HCT116 (cell line): ENCODE data around the gene HGS. TPM values are rescaled to one million over a fixed set of nuclear protein-coding genes. Genes with fewer than 3 reads are reported as not detected.

Experiments
- ATAC-seq: fragments of 200-7000 bp; cut with Tn5 transposase; 2 replicates; pipeline ENCODE4 v1.9.1; 2020; ENCODE audit warnings: mild to moderate bottlenecking, moderate library complexity
- BruUV-seq: library from RNA; stranded (reverse); fragments of 400-500 nt; replicated peaks from 2 replicates; lab custom pipeline; 2021; lab: Mats Ljungman, UMichigan
- CTCF ChIA-PET: fragments of 300-600 bp; sonication (Branson Sonifier 250); formaldehyde crosslinking; loops from one replicate; lab custom pipeline; 2021; ENCODE audit warnings: antibody characterized with exemption; lab: Charles Lee
- POLR2A ChIA-PET: fragments of 300-600, 350-600 bp; sonication (Branson Sonifier 250); formaldehyde crosslinking; loops from one replicate; lab custom pipeline; 2021; ENCODE audit warnings: antibody characterized with exemption; lab: Charles Lee
- RAD21 ChIA-PET, 2 experiments: fragments of 300-600 bp; sonication (Branson Sonifier 250); formaldehyde crosslinking; loops; one replicate each; lab custom pipeline; 2023; ENCODE audit warnings: low total read pairs in 2 of 2; ENCODE audit not compliant: uncharacterized antibody in 2 of 2, unreplicated experiment in 2 of 2, low non-redundant PET in 1 of 2; lab: Charles Lee
- DNase-seq: peaks from one replicate; pipeline ENCODE4 v3.0.0-alpha.2; 2010; ENCODE audit warnings: low read depth, low spot score
- H2AFZ ChIP-seq: fragments of 200-600 bp; shearing (Covaris generic), sonication (generic); 2 replicates; pipeline ENCODE4 v1.6.1; 2017; ENCODE audit warnings: low read depth, mixed run types, mixed read lengths, antibody characterized with exemption, low read length; ENCODE audit not compliant: poor library complexity, severe bottlenecking
- H3K27ac ChIP-seq: 2 replicates; pipeline ENCODE4 v1.5.1; 2012; ENCODE audit warnings: low read depth, low read length
- H3K27me3 ChIP-seq: fragments of 200-600 bp; sonication (generic); 2 replicates; pipeline ENCODE4 v1.6.1; 2016; ENCODE audit warnings: mixed run types, low read length, mixed read lengths; ENCODE audit not compliant: insufficient read depth
- H3K36me3 ChIP-seq, 2 experiments: fragments of 200-500 bp in 1 of 2; fragments of 200-600 bp in 1 of 2; sonication (Bioruptor generic) in 1 of 2; sonication (generic) in 1 of 2; 2 replicates each; pipeline versions ENCODE4 v1.5.1 to v1.6.1; 2014 to 2016; ENCODE audit warnings: low read length in 2 of 2, inconsistent platforms in 1 of 2, mixed read lengths in 1 of 2, mixed run types in 1 of 2; ENCODE audit not compliant: insufficient read depth in 2 of 2, control insufficient read depth in 1 of 2
- H3K4me1 ChIP-seq, 2 experiments: fragments of 200-600 bp in 1 of 2; sonication (generic) in 1 of 2; 2 replicates each; pipeline versions ENCODE4 v1.5.1 to v1.6.1; 2012 to 2017; ENCODE audit warnings: low read length in 2 of 2, inconsistent platforms in 1 of 2, mild to moderate bottlenecking in 1 of 2, mixed read lengths in 1 of 2, mixed run types in 1 of 2, moderate library complexity in 1 of 2; ENCODE audit not compliant: insufficient read depth in 2 of 2, control insufficient read depth in 1 of 2
- H3K4me2 ChIP-seq: fragments of 200-600 bp; sonication (generic); 2 replicates; pipeline ENCODE4 v1.6.1; 2017; ENCODE audit warnings: mixed run types, low read length, mixed read lengths
- H3K4me3 ChIP-seq, 2 experiments: fragments of 200-600 bp in 1 of 2; sonication (generic) in 1 of 2; replicated peaks in 1 of 2; 2 replicates each; pipeline ENCODE4 v1.5.1; 2011 to 2016; ENCODE audit warnings: low read length in 2 of 2, control low read depth in 1 of 2, low read depth in 1 of 2, mild to moderate bottlenecking in 1 of 2, mixed read lengths in 1 of 2, mixed run types in 1 of 2
- H3K79me2 ChIP-seq: fragments of 200-600 bp; sonication (generic); 2 replicates; pipeline ENCODE4 v1.6.1; 2017; ENCODE audit warnings: mild to moderate bottlenecking, mixed run types, low read length, moderate library complexity, mixed read lengths; ENCODE audit not compliant: insufficient read depth
- H3K9ac ChIP-seq: fragments of 200-600 bp; sonication (generic); 2 replicates; pipeline ENCODE4 v1.6.1; 2016; ENCODE audit warnings: low read length, mixed read lengths
- H3K9me2 ChIP-seq: fragments of 200-600 bp; sonication (generic), shearing (Covaris generic); 2 replicates; pipeline ENCODE4 v1.6.1; 2017; ENCODE audit warnings: mixed run types, mild to moderate bottlenecking, moderate library complexity; ENCODE audit not compliant: insufficient read depth
- H3K9me3 ChIP-seq, 2 experiments: fragments of 200-500 bp in 1 of 2; fragments of 200-600 bp in 1 of 2; sonication (Bioruptor generic) in 1 of 2; sonication (generic) in 1 of 2; 2 replicates each; pipeline ENCODE4 v1.6.1; 2014 to 2017; ENCODE audit warnings: low read length in 2 of 2, mixed read lengths in 2 of 2, inconsistent platforms in 1 of 2, low read depth in 1 of 2, mild to moderate bottlenecking in 1 of 2, mixed run types in 1 of 2, moderate library complexity in 1 of 2; ENCODE audit not compliant: control insufficient read depth in 1 of 2, insufficient read depth in 1 of 2
- H4K20me1 ChIP-seq: fragments of 200-600 bp; sonication (generic), shearing (Covaris generic); 2 replicates; pipeline ENCODE4 v1.6.1; 2017; ENCODE audit warnings: mixed run types, mild to moderate bottlenecking, moderate library complexity; ENCODE audit not compliant: insufficient read depth
- CBX3 ChIP-seq: IDR thresholded peaks from 2 replicates; pipeline ENCODE4 v1.6.1; 2012; ENCODE audit warnings: low read depth
- CEBPB ChIP-seq: IDR thresholded peaks from 2 replicates; pipeline ENCODE4 v1.6.1; 2012; ENCODE audit warnings: low read depth
- EGR1 ChIP-seq: IDR thresholded peaks from 2 replicates; pipeline ENCODE4 v1.6.1; 2012; ENCODE audit warnings: low read depth
- ELF1 ChIP-seq: IDR thresholded peaks from 2 replicates; pipeline ENCODE4 v1.6.1; 2012; ENCODE audit warnings: low read depth, borderline replicate concordance
- EZH2 ChIP-seq: fragments of 200-600 bp; sonication (generic); IDR thresholded peaks from 2 replicates; pipeline ENCODE4 v1.6.1; 2017; ENCODE audit warnings: antibody characterized with exemption, mixed run types
- EZH2phosphoT487 ChIP-seq: fragments of 200-600 bp; IDR thresholded peaks from 2 replicates; pipeline ENCODE4 v1.6.1; 2018; ENCODE audit warnings: antibody characterized with exemption, borderline replicate concordance
- JUND ChIP-seq: IDR thresholded peaks from 2 replicates; pipeline ENCODE4 v1.6.1; 2012
- POLR2A ChIP-seq: IDR thresholded peaks from 2 replicates; pipeline ENCODE4 v1.7.0; 2011; ENCODE audit warnings: borderline replicate concordance; ENCODE audit not compliant: insufficient read depth, insufficient read length; ENCODE audit errors: extremely low read depth
- POLR2AphosphoS5 ChIP-seq: IDR thresholded peaks from 2 replicates; pipeline ENCODE4 v1.6.1; 2011; ENCODE audit warnings: mild to moderate bottlenecking, low read depth, low read length, moderate library complexity
- RAD21 ChIP-seq: IDR thresholded peaks from 2 replicates; pipeline ENCODE4 v1.6.1; 2012; ENCODE audit warnings: low read depth, mild to moderate bottlenecking
- SP1 ChIP-seq: IDR thresholded peaks from 2 replicates; pipeline ENCODE4 v1.6.1; 2012; ENCODE audit warnings: low read depth
- SRF ChIP-seq: IDR thresholded peaks from 2 replicates; pipeline ENCODE4 v1.6.1; 2012; ENCODE audit warnings: low read depth
- TCF7L2 ChIP-seq: IDR thresholded peaks from 2 replicates; pipeline ENCODE4 v1.7.0; 2011; ENCODE audit warnings: borderline replicate concordance, inconsistent platforms; ENCODE audit not compliant: insufficient read depth, insufficient read length; ENCODE audit errors: extremely low read depth
- YY1 ChIP-seq: IDR thresholded peaks from 2 replicates; pipeline ENCODE4 v1.6.1; 2011; ENCODE audit warnings: low read length, low read depth, moderate library complexity, mild to moderate bottlenecking; ENCODE audit not compliant: insufficient replicate concordance; ENCODE audit errors: extremely low read depth
- ZFX ChIP-seq: fragments of 450-650 bp; IDR thresholded peaks from 2 replicates; pipeline ENCODE4 v1.6.1; 2017
- ZNF274 ChIP-seq: fragments of 200-500 bp; sonication (Bioruptor generic); IDR thresholded peaks from 2 replicates; pipeline ENCODE4 v1.6.1; 2014; ENCODE audit warnings: mild to moderate bottlenecking, low read depth, low read length, inconsistent platforms
- intact Hi-C: fragments of 100-400 bp; cut with micrococcal nuclease; formaldehyde crosslinking; loops from 2 replicates; pipeline ENCODE4 v1.10.0; 2022
- total RNA-seq: library from RNA; stranded (reverse); gene quantifications from one replicate; pipeline ENCODE4 v1.2.1, GENCODE V29; 2021; ENCODE audit not compliant: unreplicated experiment
- TF ChIP-seq, protein P1 (sequence below), 3 experiments: fragments of 200-600 bp in 1 of 3; sonication (generic) in 1 of 3; IDR thresholded peaks in 2 of 3; conservative IDR thresholded peaks in 1 of 3; 2 replicates each; pipeline ENCODE4 v1.5.1; 2012 to 2017; ENCODE audit warnings: low read depth in 2 of 3, low read length in 2 of 3, antibody characterized with exemption in 1 of 3, borderline replicate concordance in 1 of 3, control low read depth in 1 of 3, mild to moderate bottlenecking in 1 of 3, mixed read lengths in 1 of 3, mixed run types in 1 of 3, moderate library complexity in 1 of 3; ENCODE audit not compliant: insufficient read depth in 1 of 3
- TF ChIP-seq, protein P2 (sequence below): IDR thresholded peaks from 2 replicates; pipeline ENCODE4 v1.6.1; 2012
- TF ChIP-seq, protein P3 (sequence below): IDR thresholded peaks from 2 replicates; pipeline ENCODE4 v1.6.1; 2012
- TF ChIP-seq, protein P4 (sequence below): IDR thresholded peaks from 2 replicates; pipeline ENCODE4 v1.6.1; 2011; ENCODE audit warnings: mild to moderate bottlenecking, low read length, moderate library complexity; ENCODE audit not compliant: insufficient replicate concordance; ENCODE audit errors: extremely low read depth

The HGS gene
- total RNA-seq, 1 experiment from 2014 or later: 231 TPM

DNA sequence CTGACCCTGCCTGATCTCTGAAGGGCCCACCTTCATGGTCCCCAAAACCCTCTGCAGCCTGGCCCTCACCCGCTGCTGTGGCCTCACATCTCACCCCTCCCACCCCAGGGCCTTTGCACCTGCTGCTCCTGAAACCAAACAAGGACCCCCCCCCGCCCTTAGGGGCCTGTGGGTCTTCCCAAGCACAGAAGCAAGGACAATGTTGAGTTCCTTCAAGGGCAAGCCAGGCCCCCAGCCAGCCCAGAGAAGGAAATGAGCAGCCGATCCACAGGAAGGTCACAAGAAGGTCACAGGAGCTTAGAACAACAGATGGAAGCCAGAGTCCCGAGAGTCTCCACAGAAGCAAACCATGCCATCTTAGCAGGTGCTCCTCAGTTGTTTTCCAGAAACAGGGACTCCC, 27.0 kb upstream of the HGS start (continued):
- TF ChIP-seq JUND (no peak), ELF1 (no peak), POLR2A (no peak), POLR2AphosphoS5 (no peak), SP1 (no peak), ZFX (no peak)
- TF ChIP-seq, protein P1, sequence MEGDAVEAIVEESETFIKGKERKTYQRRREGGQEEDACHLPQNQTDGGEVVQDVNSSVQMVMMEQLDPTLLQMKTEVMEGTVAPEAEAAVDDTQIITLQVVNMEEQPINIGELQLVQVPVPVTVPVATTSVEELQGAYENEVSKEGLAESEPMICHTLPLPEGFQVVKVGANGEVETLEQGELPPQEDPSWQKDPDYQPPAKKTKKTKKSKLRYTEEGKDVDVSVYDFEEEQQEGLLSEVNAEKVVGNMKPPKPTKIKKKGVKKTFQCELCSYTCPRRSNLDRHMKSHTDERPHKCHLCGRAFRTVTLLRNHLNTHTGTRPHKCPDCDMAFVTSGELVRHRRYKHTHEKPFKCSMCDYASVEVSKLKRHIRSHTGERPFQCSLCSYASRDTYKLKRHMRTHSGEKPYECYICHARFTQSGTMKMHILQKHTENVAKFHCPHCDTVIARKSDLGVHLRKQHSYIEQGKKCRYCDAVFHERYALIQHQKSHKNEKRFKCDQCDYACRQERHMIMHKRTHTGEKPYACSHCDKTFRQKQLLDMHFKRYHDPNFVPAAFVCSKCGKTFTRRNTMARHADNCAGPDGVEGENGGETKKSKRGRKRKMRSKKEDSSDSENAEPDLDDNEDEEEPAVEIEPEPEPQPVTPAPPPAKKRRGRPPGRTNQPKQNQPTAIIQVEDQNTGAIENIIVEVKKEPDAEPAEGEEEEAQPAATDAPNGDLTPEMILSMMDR (IDR thresholded peaks at IDR 0.05 in 2 of 3, conservative IDR thresholded peaks at IDR 0.05 in 1 of 3; ENCODE audit: borderline replicate concordance in 1 of 3, insufficient read depth in 1 of 3, low read depth in 2 of 3, low read length in 2 of 3): no peak

DNA sequence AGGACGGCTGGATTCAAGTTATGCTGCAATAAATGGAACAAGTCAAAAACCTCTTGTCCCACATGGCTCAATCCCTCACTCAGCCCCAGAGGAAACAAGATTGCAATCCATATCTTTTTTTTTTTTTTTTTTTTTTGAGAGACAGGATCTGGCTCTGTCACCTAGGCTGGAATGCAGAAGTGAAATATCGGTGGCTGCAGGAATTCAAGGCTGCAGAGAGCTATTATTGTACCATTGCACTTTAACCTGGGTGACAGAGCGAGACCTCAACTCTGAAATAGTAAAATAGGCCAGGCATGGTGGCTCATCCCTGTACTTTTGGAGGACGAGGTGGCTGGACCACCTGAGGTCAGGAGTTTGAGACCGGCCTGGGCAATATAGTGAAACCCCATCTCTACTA, 24.8 kb upstream of the HGS start:
- Histone ChIP-seq H3K36me3 (no peaks in the 10 kb centered on the region), H3K4me3 (no peak overlapping the region), H3K4me1 (peaks cover 14 to 16% of the 10 kb centered on the region in 2 experiments), H3K9me3 (no peaks in the 10 kb centered on the region), H3K9me2 (no peaks in the 10 kb centered on the region), H2AFZ (no peak overlapping the region), H3K4me2 (no peak overlapping the region), H3K27me3 (no peaks in the 10 kb centered on the region), H3K27ac (no peak overlapping the region), H3K9ac (no peak overlapping the region), H4K20me1 (no peaks in the 10 kb centered on the region), H3K79me2 (no peaks in the 10 kb centered on the region)
- no TSS peak for BruUV-seq
- RAD21 ChIA-PET: no interaction called here
- intact Hi-C loops: no loop called here
- DNase-seq: no peak
- POLR2A ChIA-PET: no interaction called here
- CTCF ChIA-PET: interaction anchor here (0.7 kb wide), 1 partner anchor 17 kb away, joined by 3 read pairs; no protein-coding TSS in a partner anchor
- ATAC-seq: no peak
- TF ChIP-seq CEBPB (no peak), EGR1 (no peak), SRF (no peak), POLR2AphosphoS5 (no peak), TCF7L2 (no peak), YY1 (no peak), SP1 (no peak), ZNF274 (no peak), ZFX (no peak), RAD21 (no peak), CBX3 (no peak), EZH2phosphoT487 (no peak), EZH2 (no peak)
- TF ChIP-seq, protein P1 (IDR thresholded peaks at IDR 0.05 in 2 of 3, conservative IDR thresholded peaks at IDR 0.05 in 1 of 3; ENCODE audit: borderline replicate concordance in 1 of 3, insufficient read depth in 1 of 3, low read depth in 2 of 3, low read length in 2 of 3): no peak
- TF ChIP-seq, protein P2, sequence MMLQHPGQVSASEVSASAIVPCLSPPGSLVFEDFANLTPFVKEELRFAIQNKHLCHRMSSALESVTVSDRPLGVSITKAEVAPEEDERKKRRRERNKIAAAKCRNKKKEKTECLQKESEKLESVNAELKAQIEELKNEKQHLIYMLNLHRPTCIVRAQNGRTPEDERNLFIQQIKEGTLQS: no peak
- TF ChIP-seq, protein P3, sequence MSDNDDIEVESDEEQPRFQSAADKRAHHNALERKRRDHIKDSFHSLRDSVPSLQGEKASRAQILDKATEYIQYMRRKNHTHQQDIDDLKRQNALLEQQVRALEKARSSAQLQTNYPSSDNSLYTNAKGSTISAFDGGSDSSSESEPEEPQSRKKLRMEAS: no peak
- TF ChIP-seq, protein P4, sequence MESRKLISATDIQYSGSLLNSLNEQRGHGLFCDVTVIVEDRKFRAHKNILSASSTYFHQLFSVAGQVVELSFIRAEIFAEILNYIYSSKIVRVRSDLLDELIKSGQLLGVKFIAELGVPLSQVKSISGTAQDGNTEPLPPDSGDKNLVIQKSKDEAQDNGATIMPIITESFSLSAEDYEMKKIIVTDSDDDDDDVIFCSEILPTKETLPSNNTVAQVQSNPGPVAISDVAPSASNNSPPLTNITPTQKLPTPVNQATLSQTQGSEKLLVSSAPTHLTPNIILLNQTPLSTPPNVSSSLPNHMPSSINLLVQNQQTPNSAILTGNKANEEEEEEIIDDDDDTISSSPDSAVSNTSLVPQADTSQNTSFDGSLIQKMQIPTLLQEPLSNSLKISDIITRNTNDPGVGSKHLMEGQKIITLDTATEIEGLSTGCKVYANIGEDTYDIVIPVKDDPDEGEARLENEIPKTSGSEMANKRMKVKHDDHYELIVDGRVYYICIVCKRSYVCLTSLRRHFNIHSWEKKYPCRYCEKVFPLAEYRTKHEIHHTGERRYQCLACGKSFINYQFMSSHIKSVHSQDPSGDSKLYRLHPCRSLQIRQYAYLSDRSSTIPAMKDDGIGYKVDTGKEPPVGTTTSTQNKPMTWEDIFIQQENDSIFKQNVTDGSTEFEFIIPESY: no peak
